ENCODE data around the gene MID1.

The MID1 gene

DNA sequence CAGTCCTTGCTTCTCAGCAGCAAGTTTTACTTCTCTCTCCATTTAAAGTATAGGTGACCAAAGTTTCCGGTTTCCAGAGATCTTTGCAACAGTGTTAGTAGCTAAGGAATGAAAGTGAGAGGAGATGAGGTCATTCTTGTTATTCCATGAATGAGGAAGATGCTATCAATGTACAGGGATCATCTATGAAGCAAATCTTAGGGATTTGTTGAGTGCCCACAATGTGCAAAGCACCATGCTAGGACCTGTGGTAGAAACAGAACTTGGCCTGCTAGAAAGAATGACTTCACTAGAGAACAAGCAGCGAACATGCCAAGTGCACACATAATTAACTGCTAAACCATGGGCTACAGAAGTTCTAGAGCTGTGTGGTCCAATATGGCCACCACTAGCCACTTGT, 112.5 kb downstream of the MID1 start:
- no peaks in the 10 kb centered on the region for H3K36me3 ChIP-seq (ENCODE audit: insufficient read depth, low read depth, low read length)
- no peak overlapping the region; the same call in 1 of the 2 replicates for H3K4me3 ChIP-seq (ENCODE audit: low read length)
- H3K4me1 ChIP-seq (ENCODE audit: insufficient read depth, low read length), result peaks cover 31% of the 10 kb centered on the region; the same call in 1 of the 2 replicates
- no peaks in the 10 kb centered on the region for H3K27me3 ChIP-seq (ENCODE audit: insufficient read depth, low read length)
- no peak overlapping the region; the same call in 1 of the 2 replicates for H3K9ac ChIP-seq (ENCODE audit: low read depth, low read length)
- H3K9me3 ChIP-seq (ENCODE audit: insufficient read depth, low read depth, low read length), result no peaks in the 10 kb centered on the region
- no peak overlapping the region for H3K27ac ChIP-seq (ENCODE audit: low read length)

DNA sequence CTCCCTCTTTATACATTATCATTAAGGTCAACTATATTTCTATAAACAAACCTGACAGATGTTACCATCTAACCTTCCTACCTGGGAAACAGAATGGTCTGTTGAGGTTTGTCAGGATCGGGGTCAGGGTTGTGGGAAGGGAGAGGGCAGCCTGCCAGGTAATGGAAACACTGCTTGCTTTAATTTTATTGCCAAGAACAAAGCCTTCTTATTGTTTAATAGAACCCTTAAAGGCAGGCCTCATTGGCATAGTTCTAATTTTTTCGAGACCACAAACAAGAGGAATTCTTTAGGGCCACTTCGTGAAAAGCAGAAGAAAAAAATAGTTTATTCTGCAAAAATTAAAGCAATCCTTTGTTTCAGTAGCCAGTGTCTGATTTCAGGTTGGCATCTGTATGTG, 113.2 kb downstream of the MID1 start:
- Histone ChIP-seq H3K4me1 (ENCODE audit: insufficient read depth, low read length) (peaks cover 31% of the 10 kb centered on the region; the same call in 1 of the 2 replicates), H3K27me3 (ENCODE audit: insufficient read depth, low read length) (no peaks in the 10 kb centered on the region), H3K9ac (ENCODE audit: low read depth, low read length) (no peak overlapping the region), H3K27ac (ENCODE audit: low read length) (no peak overlapping the region), H3K36me3 (ENCODE audit: insufficient read depth, low read depth, low read length) (no peaks in the 10 kb centered on the region), H3K4me3 (ENCODE audit: low read length) (no peak overlapping the region), H3K9me3 (ENCODE audit: insufficient read depth, low read depth, low read length) (no peaks in the 10 kb centered on the region)

DNA sequence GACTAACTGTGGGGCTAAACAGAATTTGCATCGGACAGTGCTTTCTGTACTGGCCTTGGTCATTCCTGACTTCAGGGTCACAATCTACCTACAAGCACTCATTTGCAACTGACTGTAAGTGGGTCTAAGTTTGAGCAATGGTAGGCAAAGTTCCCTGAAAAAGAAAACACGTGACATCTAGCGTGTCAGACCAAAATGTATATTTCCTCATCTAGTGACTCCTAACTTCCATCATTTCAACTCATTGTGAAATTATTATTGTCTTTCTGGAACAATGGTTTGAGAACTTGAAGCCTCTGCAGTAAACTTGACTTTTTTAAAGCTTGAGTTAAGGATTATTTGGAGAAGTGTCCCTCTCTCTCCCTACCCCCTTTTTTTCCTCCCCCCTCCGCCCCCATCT, 113.6 kb downstream of the MID1 start:
- Histone ChIP-seq H3K27ac (ENCODE audit: low read length) (no peak overlapping the region), H3K9ac (ENCODE audit: low read depth, low read length) (no peak overlapping the region), H3K4me1 (ENCODE audit: insufficient read depth, low read length) (peaks cover 31% of the 10 kb centered on the region; the same call in 1 of the 2 replicates), H3K36me3 (ENCODE audit: insufficient read depth, low read depth, low read length) (no peaks in the 10 kb centered on the region), H3K4me3 (ENCODE audit: low read length) (no peak overlapping the region), H3K27me3 (ENCODE audit: insufficient read depth, low read length) (no peaks in the 10 kb centered on the region), H3K9me3 (ENCODE audit: insufficient read depth, low read depth, low read length) (no peaks in the 10 kb centered on the region)

DNA sequence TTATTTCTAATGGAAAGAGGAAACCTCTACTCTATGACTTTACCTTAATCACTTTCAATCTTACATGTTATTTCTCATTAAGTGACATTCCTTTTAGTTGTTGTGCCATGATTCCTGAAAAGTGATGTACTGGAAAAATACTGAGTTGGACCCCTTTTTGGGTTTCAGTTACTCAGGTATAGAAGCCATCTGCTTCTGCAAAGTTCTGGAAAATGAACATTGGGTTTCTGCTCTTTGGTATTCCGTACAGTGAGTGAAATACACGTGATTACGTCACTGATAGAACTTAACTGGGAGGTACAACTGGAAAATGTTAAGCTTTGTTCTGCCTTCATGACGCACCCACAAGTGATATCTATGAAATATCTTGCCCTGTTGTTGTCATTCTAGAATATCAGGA, 114.7 kb downstream of the MID1 start:
- no peaks in the 10 kb centered on the region; the same call in 1 of the 2 replicates for H3K36me3 ChIP-seq (ENCODE audit: insufficient read depth, low read depth, low read length)
- no peak overlapping the region for H3K27ac ChIP-seq (ENCODE audit: low read length)
- H3K9me3 ChIP-seq (ENCODE audit: insufficient read depth, low read depth, low read length), result no peaks in the 10 kb centered on the region
- no peak overlapping the region for H3K9ac ChIP-seq (ENCODE audit: low read depth, low read length)
- no peaks in the 10 kb centered on the region for H3K27me3 ChIP-seq (ENCODE audit: insufficient read depth, low read length)
- no peak overlapping the region for H3K4me3 ChIP-seq (ENCODE audit: low read length)
- H3K4me1 ChIP-seq (ENCODE audit: insufficient read depth, low read length), result peaks cover 31% of the 10 kb centered on the region; the same call in 1 of the 2 replicates

DNA sequence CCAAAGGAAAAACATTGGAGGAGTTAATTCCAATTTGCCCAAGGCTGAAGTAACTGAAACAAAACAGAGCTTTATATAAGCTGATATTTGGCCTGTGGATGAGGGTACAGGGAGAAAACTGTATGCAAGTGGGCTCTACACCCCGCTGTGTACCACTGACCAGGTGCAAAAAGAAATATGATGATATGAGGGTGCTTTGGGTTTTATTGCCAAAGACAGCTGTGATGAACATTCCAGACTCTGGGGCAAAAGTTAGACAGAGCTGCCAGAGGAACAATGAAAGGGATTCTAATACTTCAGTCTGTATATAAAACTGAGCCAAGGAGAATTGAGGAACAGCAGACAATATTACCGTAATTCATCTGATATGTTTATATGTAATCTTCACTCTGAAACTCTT, 117.4 kb downstream of the MID1 start:
- no peaks in the 10 kb centered on the region; the same call in 1 of the 2 replicates for H3K36me3 ChIP-seq (ENCODE audit: insufficient read depth, low read depth, low read length)
- no peak overlapping the region for H3K27ac ChIP-seq (ENCODE audit: low read length)
- H3K9me3 ChIP-seq (ENCODE audit: insufficient read depth, low read depth, low read length), result no peaks in the 10 kb centered on the region
- H3K27me3 ChIP-seq (ENCODE audit: insufficient read depth, low read length), result no peaks in the 10 kb centered on the region
- H3K9ac ChIP-seq (ENCODE audit: low read depth, low read length), result no peak overlapping the region
- H3K4me1 ChIP-seq (ENCODE audit: insufficient read depth, low read length), result peaks cover 15% of the 10 kb centered on the region; the same call in 1 of the 2 replicates
- H3K4me3 ChIP-seq (ENCODE audit: low read length), result no peak overlapping the region

DNA sequence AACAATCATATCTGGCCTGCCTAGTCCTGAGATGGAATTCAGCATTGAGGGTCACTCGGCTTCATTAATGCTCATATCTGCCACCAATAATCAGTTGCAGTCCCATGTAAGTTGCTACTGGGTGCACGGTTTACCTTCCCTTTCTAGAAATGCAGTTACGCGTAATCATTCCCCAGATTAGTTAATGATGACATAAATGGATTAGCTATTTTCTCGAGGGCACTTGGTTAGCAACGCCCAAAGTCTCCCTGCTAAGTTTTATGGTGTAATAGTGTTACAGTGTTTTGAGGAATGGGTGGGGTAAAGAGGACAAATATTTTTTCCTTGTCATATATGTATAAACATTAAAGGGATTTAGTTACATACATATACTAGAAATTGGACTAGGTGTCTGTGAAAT, 118.8 kb downstream of the MID1 start:
- no peaks in the 10 kb centered on the region for H3K27me3 ChIP-seq (ENCODE audit: insufficient read depth, low read length)
- no peaks in the 10 kb centered on the region; the same call in 1 of the 2 replicates for H3K36me3 ChIP-seq (ENCODE audit: insufficient read depth, low read depth, low read length)
- peaks cover 2% of the 10 kb centered on the region; the same call in 1 of the 2 replicates for H3K4me1 ChIP-seq (ENCODE audit: insufficient read depth, low read length)
- H3K9ac ChIP-seq (ENCODE audit: low read depth, low read length), result no peak overlapping the region
- no peaks in the 10 kb centered on the region for H3K9me3 ChIP-seq (ENCODE audit: insufficient read depth, low read depth, low read length)
- no peak overlapping the region for H3K4me3 ChIP-seq (ENCODE audit: low read length)
- no peak overlapping the region for H3K27ac ChIP-seq (ENCODE audit: low read length)

DNA sequence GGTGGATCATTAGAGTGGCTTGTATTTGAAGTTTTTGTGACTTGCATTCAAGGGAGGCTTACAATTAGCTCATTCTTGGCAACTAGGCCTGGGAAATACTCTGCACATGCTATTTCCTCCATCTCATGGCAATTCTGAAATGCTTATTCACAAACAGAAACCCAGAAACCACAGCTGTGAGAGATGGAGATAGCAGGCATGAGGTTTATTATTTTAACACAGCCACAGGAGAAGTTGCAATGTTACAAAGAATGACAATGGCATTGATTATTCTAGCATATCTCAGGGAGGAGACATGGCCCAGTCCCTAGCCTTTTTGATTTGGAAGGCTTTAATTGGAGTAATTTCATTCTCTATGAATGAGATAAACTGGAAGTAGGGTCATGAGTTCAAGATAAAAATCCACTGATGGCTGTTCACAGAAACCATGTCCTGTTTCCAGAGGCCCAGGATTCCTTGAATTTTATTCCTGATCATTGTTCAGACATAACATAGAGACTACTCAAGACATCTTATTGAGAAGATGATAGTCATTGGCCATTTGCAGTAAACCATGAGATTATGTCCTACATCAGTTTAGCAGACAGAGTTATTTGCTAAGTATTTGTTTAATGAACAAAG, 123.9 kb downstream of the MID1 start:
- no peak overlapping the region for H3K9ac ChIP-seq (ENCODE audit: low read depth, low read length)

DNA sequence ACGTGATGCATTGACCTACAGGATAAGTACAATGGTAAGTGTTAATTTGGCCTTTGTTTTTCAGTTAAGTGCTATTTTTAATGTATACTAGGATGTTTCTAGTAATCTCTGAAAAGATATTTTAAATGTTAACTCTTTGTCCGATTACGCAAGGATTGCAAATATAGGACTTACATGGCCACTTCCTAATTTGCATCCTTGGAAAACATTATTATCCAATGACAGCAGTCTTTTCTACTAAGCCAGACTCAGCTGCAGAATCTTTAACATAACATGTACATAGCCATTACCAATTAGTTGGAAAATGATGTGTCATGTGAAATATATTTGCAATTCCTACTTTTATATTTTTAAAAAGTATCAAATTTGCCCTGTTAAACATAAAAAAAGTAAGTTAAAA, 124.7 kb downstream of the MID1 start:
- Histone ChIP-seq H3K27ac (ENCODE audit: low read length) (no peak overlapping the region), H3K36me3 (ENCODE audit: insufficient read depth, low read depth, low read length) (peaks cover 20% of the 10 kb centered on the region), H3K4me3 (ENCODE audit: low read length) (no peak overlapping the region), H3K9me3 (ENCODE audit: insufficient read depth, low read depth, low read length) (no peaks in the 10 kb centered on the region), H3K9ac (ENCODE audit: low read depth, low read length) (no peak overlapping the region), H3K27me3 (ENCODE audit: insufficient read depth, low read length) (no peaks in the 10 kb centered on the region), H3K4me1 (ENCODE audit: insufficient read depth, low read length) (no peaks in the 10 kb centered on the region)

More for the DNA sequence above, 123.9 kb downstream of the MID1 start:
- Histone ChIP-seq H3K36me3 (ENCODE audit: insufficient read depth, low read depth, low read length) (peaks cover 20% of the 10 kb centered on the region), H3K27ac (ENCODE audit: low read length) (no peak overlapping the region), H3K4me1 (ENCODE audit: insufficient read depth, low read length) (no peaks in the 10 kb centered on the region), H3K9me3 (ENCODE audit: insufficient read depth, low read depth, low read length) (no peaks in the 10 kb centered on the region), H3K4me3 (ENCODE audit: low read length) (no peak overlapping the region), H3K27me3 (ENCODE audit: insufficient read depth, low read length) (no peaks in the 10 kb centered on the region)

DNA sequence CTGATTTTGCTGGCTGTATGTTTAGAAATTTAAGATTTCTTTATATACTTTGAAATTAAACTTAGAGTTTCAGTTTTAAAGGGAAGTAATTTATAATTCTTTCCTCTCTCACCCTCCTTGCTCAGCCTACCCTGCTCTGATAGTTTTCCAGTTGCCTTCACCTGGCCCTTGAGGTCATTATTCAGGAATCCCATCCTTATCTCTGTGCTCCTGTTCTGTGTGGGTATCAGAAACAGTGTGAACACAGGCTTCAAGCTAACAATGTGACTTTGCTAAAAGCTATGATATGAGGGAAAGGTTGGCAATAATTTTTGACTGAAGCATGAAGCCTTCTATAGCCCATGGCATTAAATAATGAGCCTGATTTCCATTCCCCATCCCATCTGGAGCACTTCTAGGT, 128.1 kb downstream of the MID1 start:
- Histone ChIP-seq H3K9me3 (ENCODE audit: insufficient read depth, low read depth, low read length) (no peaks in the 10 kb centered on the region), H3K27me3 (ENCODE audit: insufficient read depth, low read length) (no peaks in the 10 kb centered on the region), H3K9ac (ENCODE audit: low read depth, low read length) (no peak overlapping the region), H3K27ac (ENCODE audit: low read length) (no peak overlapping the region), H3K4me1 (ENCODE audit: insufficient read depth, low read length) (no peaks in the 10 kb centered on the region), H3K4me3 (ENCODE audit: low read length) (no peak overlapping the region), H3K36me3 (ENCODE audit: insufficient read depth, low read depth, low read length) (peaks cover 20% of the 10 kb centered on the region)

DNA sequence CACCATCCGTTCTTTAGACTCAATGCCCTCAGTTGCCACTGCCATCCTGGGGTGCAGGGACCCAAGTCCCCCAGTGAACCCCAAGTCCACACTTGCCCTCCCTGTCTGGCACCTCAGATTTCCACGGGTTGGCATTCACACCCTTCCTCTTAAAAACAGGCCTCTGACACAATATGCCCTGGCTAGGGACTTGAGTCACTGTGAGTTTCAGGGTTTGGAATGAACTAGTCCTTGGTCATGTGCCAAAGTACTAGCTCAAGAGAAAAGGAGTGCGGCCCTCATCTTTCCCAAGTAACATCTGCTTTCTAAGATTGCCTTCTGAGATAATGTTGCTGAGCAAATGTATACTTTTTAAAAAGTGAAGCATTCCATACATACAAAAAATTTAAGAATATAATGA, 134.0 kb downstream of the MID1 start:
- H3K9ac ChIP-seq (ENCODE audit: low read depth, low read length), result no peak overlapping the region
- H3K4me1 ChIP-seq (ENCODE audit: insufficient read depth, low read length), result peaks cover 3% of the 10 kb centered on the region
- H3K36me3 ChIP-seq (ENCODE audit: insufficient read depth, low read depth, low read length), result peaks cover 13% of the 10 kb centered on the region; the same call in 1 of the 2 replicates
- H3K27ac ChIP-seq (ENCODE audit: low read length), result no peak overlapping the region
- H3K4me3 ChIP-seq (ENCODE audit: low read length), result no peak overlapping the region
- H3K9me3 ChIP-seq (ENCODE audit: insufficient read depth, low read depth, low read length), result no peaks in the 10 kb centered on the region
- H3K27me3 ChIP-seq (ENCODE audit: insufficient read depth, low read length), result no peaks in the 10 kb centered on the region

DNA sequence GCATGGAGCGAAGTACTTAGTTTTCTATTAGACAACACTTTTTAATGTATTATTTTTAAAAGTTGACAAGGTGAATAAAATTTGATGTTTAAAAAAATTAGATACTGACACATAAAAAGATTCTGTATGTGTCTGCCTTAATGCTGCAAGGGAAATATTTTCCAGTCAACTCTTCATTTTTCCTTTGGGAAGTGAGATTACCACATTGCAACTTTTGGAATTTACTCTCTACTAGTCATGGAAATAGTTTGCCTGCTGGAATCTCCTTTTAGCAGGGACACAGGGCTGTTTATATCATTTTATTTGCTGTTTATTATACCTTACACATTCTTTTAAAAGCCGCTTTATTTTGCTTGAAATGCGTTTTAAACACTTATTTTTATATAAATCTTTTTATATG, 135.1 kb downstream of the MID1 start:
- peaks cover 22% of the 10 kb centered on the region; the same call in 1 of the 2 replicates for H3K36me3 ChIP-seq (ENCODE audit: insufficient read depth, low read depth, low read length)
- H3K9me3 ChIP-seq (ENCODE audit: insufficient read depth, low read depth, low read length), result no peaks in the 10 kb centered on the region
- no peak overlapping the region for H3K9ac ChIP-seq (ENCODE audit: low read depth, low read length)
- peaks cover 3% of the 10 kb centered on the region for H3K4me1 ChIP-seq (ENCODE audit: insufficient read depth, low read length)
- H3K27me3 ChIP-seq (ENCODE audit: insufficient read depth, low read length), result no peaks in the 10 kb centered on the region
- no peak overlapping the region for H3K27ac ChIP-seq (ENCODE audit: low read length)
- H3K4me3 ChIP-seq (ENCODE audit: low read length), result no peak overlapping the region

DNA sequence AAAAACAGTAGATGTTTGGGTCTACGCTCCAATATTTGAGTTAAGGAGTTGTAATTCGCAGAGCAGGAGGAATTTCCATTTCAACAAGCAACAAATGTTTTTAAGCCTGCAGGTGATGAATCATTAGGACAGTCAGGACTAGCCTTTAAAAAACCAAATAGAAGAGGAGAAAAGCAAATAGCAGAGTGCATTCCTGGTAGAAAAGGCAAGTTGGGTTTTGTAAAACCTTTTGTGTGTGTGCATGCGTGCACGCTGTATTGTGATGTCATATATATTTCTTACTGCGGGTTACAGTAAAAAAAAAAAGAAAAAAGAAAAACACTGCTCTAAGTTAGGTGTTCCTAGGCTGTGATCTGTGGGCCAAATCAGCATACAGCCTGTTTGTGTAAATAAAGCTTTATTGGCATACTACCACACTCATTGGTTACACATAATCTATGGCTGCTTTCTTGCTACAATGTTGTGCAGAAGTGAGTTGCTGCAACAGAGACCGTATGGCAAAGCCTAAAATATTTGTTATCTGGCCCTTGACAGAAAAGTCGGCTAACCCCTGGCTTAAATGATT, 135.6 kb downstream of the MID1 start:
- H3K9me3 ChIP-seq (ENCODE audit: insufficient read depth, low read depth, low read length), result no peaks in the 10 kb centered on the region
- no peak overlapping the region for H3K27ac ChIP-seq (ENCODE audit: low read length)
- H3K4me3 ChIP-seq (ENCODE audit: low read length), result no peak overlapping the region
- H3K27me3 ChIP-seq (ENCODE audit: insufficient read depth, low read length), result no peaks in the 10 kb centered on the region
- H3K9ac ChIP-seq (ENCODE audit: low read depth, low read length), result no peak overlapping the region
- H3K36me3 ChIP-seq (ENCODE audit: insufficient read depth, low read depth, low read length), result peaks cover 26% of the 10 kb centered on the region; the same call in 1 of the 2 replicates
- peaks cover 3% of the 10 kb centered on the region for H3K4me1 ChIP-seq (ENCODE audit: insufficient read depth, low read length)
